Measurements from ENCODE around the gene MUC5B.

GRCh38 chr11:1225386-1226225 is 2.7 kb downstream of the MUC5B start:
- TF ChIP-seq POLR2A (IDR thresholded peaks at IDR 0.05; ENCODE audit: low read depth, low read length): no peak
- TF ChIP-seq CTCF (IDR thresholded peaks at IDR 0.05; ENCODE audit: extremely low read depth in 1 of 2, insufficient read depth in 1 of 2, low read depth in 1 of 2, low read length in 2 of 2): no peak
- TF ChIP-seq GATA2 (IDR thresholded peaks at IDR 0.05; ENCODE audit: insufficient read depth, insufficient read length, low read depth, low read length): no peak
- no peak for TF ChIP-seq MYC (IDR thresholded peaks at IDR 0.05; ENCODE audit: low read depth, low read length)
- no peak for TF ChIP-seq EZH2 (IDR thresholded peaks at IDR 0.05; ENCODE audit: borderline replicate concordance, low read depth, low read length, severe bottlenecking)
- no peak for TF ChIP-seq POLR2AphosphoS5 (IDR thresholded peaks at IDR 0.05; ENCODE audit: insufficient read depth, low read depth, low read length)
- TF ChIP-seq MAX (IDR thresholded peaks at IDR 0.05; ENCODE audit: insufficient read depth, insufficient read length): no peak
- no peak for TF ChIP-seq JUN (IDR thresholded peaks at IDR 0.05; ENCODE audit: borderline replicate concordance, insufficient read depth, insufficient read length, low read depth)
- no peak for TF ChIP-seq FOS (IDR thresholded peaks at IDR 0.05; ENCODE audit: borderline replicate concordance, insufficient read depth, low read length)

All from endothelial cell of umbilical vein (primary cell).